Stomach (tissue), 4 donors: Measurements from ENCODE around the gene PRKN.

Experiments used
- CTCF ChIP-seq, 7 experiments: fragments of 450-650 bp in 4 of 7; fragments of 200-600 bp in 3 of 7; sonication (generic) in 3 of 7; IDR thresholded peaks; one replicate each; pipeline ENCODE4 v1.5.1; 2016 to 2019; ENCODE audit warnings: antibody characterized with exemption in 7 of 7, control low read depth in 2 of 7, mild to moderate bottlenecking in 1 of 7
- EP300 ChIP-seq: sonication (generic); formaldehyde crosslinking; IDR thresholded peaks from one replicate; pipeline ENCODE4 v1.6.1; 2017; ENCODE audit warnings: antibody characterized with exemption
- POLR2A ChIP-seq, 4 donors: fragments of 450-650 bp; IDR thresholded peaks; one replicate each; pipeline ENCODE4 v1.6.1; 2016; ENCODE audit warnings: antibody characterized with exemption in 4 of 4, control low read depth in 2 of 4, mild to moderate bottlenecking in 1 of 4, moderate library complexity in 1 of 4
- POLR2AphosphoS5 ChIP-seq, 3 donors: sonication (generic); formaldehyde crosslinking; IDR thresholded peaks; one replicate each; pipeline ENCODE4 v1.6.1; 2016; ENCODE audit warnings: antibody characterized with exemption in 3 of 3

DNA sequence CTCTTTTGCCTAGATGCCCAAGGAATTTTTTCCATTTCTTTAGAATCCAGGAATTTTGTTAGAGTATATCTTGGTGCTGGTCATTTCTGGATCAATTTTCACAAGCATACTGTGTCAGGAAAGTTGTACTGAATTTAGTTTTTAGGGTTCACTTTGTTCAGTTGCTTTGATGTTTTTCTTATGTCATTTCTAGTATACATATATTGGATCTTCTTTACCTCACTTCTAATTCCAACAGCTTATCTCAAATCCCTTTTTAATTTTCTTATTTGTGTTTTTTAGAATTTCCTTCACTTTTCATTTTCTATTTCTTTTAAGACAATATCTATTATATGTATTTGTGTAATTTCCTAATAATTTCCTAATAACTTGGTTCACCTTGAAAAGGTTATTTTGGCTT, 1172.7 kb downstream of the PRKN start:
- TF ChIP-seq CTCF (IDR thresholded peaks at IDR 0.05), result no peak
- no peak for TF ChIP-seq POLR2A (IDR thresholded peaks at IDR 0.05)
- no peak for TF ChIP-seq EP300
- no peak for TF ChIP-seq POLR2AphosphoS5 (IDR thresholded peaks at IDR 0.05)
